Hematopoietic multipotent progenitor cell treated with erythropoietin and hydrocortisone succinate and interleukin-3 and kit ligand, for 4 days (in vitro differentiated cells): ENCODE measurements around the gene ITIH2.
A peak's percentile ranks its signal among the peaks of the same experiment; 100 is the strongest.
"Not testable (repeated sequence)": the region's sequence is repeated elsewhere in the genome, so short reads cannot be mapped to it uniquely, and the experiment has no call there.

Experiments used
- DNase-seq: peaks from one replicate; pipeline ENCODE4 v3.0.0-alpha.2; 2015

Gene ITIH2

GRCh38 chr10:7703140-7703539 lies at the start of gene ITIH2:
ITIH2 (plus strand) TSS chr10:7703316; CDS start chr10:7703435, 119 bp downstream.
- no peak for DNase-seq

GRCh38 chr10:7657079-7657478 lies 46.0 kb upstream of the ITIH2 start:
- not testable (repeated sequence) for DNase-seq

DNA sequence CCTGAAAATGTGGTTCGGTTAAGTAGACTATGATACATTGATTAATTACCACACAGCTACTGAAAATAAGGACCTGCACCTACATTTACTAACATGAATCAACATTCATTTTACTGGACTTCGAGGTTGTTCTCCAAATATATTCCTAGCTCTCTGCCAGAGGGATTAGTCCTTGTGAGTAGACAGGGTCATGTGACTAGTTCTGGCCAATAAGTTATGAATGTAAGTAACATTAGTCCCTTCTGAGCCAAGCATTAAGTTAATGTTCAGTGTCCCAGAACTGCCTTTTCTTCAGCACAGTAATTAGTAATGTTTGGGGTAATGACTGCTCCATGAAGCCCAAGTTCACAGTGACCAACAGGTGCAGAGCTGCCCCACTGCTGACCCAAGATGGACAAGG lies 45.6 kb upstream of the ITIH2 start:
- no peak for DNase-seq

- no peak for DNase-seq
Measured at GRCh38 chr10:7659560-7659959, 43.6 kb upstream of the ITIH2 start.

GRCh38 chr10:7662522-7662921 lies 40.6 kb upstream of the ITIH2 start:
- DNase-seq: no peak

DNA sequence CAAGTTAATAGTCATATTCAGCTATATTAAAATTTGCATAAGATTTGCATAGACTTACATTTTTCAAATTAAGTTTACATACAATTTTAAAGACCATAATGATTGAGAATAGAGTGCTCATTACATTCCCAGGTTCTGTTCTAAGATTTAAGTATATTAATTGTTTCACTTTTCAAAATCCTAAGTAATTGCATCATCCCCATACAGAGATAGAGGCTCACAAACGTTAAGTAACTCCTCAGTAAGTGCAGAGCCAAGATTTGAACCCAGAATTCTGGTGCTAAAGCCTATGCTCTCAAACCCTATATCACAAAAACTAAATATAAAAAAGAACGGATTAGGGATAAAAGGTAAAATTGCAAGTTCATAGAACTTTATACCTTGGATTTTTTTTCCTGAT lies 38.4 kb upstream of the ITIH2 start:
- no peak for DNase-seq

GRCh38 chr10:7665767-7666166 lies 37.3 kb upstream of the ITIH2 start:
- DNase-seq: no peak

DNA sequence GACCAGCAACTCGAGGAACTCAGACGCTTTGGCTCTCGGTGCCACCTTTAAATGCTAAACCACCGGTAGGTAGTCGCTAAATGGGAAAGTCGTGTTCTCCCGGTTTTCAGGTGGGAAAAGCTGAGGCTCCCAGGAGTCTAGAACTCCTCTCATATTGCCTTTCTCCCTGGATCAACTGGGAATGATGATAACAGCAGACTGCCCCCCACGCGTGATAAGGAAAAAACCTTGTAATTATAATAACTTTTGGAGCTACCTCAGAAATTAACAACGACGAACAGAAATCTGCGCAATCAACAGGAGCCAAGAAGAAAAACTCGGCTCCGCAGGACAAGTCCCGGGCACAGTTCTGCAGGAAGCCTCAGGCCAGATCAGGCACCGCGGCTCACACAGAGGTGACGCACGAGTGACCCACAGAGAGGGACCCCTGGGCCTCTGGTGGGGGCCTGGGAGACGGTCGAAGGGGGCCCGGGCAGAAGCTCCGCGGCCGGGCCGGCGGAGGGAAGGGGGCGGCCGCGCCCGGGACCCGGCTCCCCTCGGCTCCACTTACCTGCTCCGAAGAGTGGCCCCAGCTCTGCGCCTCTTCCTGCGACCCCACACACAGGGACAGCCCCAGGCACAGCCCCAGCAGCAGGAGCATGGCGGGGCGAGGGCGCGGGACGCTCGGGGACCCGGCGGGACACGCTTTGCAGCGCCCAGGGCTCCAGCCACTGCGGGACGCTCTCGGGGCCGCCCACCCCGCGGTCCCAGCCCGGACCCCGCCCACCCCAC lies 36.7 kb upstream of the ITIH2 start, which contains the start of gene ITIH5:
TSS of gene ITIH5 (minus strand) at position 714 of the 771 bp plus-strand sequence. CDS start at position 640, 74 bp downstream.
- DNase-seq: no peak

DNA sequence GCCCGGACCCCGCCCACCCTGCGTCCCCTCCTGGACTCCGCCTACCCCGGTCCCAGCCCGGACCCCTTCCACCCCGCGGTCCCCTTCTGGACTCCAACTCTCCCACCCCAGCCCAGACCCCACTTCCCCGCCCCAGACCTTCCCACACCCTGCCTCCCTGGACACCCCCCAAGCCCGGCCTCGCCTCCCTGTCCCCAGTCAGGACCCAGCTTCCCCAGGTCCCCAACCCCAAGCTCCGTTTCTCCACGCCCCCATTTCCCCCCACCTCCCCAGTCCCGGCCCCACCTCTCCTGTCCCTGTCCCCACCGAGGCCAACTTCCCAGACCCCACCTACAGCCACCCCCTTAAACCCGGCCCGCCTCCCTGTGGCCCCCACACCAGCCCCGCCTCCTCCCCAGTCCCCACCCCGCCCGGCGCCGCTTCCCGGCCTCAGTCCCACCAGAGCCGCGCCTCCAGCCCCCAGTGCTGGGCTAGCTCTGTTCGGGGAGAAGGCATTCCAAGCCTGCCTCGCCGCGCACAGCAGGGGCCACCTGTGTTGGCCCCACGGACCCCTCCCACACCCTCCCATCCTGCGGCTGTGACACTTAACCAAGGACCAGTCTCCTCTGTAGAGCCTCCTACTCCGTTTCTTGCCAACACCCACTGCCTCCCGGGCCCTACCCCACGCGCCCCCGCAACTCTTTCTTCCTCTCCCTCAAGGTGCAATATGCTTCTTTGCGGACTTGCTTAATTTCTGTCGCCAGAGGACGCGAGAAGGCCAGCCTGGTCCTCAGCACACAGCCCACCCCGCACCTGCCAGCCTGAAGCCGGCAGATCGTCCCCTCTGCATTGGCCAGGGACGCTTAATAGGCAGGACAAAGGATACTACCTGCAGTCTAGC lies 35.6 kb upstream of the ITIH2 start:
- no peak for DNase-seq

GRCh38 chr10:7670157-7670556 lies 33.0 kb upstream of the ITIH2 start:
- DNase-seq: no peak

DNA sequence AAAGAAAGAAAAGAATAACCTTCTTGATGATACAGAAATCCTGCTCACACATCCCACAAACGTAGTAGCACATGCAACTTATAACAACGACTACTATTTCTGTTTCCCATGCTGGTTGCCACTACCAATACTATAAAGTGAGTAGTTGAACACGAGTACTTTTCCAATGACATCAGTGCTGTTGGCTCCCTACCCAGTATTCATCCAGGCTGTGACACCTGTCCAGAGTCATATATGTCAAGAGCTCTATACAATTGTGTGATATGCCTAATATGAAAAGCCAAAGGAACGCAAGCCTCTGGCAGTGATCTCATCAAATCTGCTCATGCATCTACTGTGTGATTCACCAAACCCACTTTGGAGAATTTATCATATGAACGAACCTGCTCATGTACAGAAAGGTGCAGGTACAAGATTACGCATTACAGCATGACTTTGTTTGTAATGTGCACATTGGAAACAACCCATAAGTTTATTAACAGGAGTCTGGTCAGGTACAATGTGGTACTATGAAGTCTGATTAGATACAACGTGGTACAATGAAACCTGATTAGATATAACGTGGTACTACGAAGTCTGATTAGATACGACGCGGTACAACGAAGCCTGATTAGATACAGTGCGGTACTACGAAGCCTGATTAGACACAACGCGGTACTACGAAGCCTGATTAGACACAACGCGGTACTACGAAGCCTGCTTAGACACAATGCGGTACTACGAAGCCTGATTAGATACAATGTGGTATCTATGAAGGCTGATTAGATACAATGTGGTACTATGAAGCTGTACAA lies 30.6 kb upstream of the ITIH2 start:
- DNase-seq: no peak

- DNase-seq: no peak
Measured at GRCh38 chr10:7679256-7679655, 23.9 kb upstream of the ITIH2 start.

- DNase-seq: not testable (repeated sequence)
Measured at GRCh38 chr10:7680078-7680477, 23.0 kb upstream of the ITIH2 start.

DNA sequence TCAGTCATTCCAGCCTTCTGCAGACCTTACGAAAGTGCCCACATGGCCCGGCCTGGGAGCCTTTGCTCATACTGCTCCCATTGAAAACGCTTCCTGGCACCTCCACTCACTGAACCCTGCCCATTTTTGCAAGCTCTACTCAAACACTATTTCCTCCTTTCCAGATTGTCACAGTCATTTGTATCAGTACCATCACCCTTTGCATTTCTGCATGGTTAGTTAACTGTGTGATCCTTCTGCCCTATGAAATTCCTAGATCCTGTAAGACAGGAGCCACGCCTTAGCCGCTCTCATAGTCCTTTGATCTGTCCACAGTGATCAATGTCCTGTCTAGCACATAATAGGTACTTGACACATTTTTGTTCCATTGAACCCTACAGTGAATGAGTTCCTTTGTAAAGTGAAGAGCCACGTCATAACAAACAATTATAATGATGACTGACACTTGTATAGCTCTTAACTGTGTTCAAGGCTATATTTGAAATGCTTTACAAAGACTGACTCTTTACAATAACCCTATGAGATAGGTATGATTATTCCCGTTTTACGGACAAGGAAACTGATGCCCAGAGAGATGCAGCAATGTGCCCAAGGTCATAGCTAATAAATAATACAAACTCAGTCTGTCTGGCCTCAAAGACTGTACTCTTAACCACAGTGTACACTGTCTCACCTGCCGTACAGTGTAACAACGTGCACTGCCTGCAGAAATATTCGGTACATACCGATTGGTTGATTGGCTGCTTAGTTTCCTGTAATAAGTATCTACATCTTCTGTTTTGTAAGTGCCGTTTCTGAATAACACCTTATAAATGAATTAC lies 16.6 kb upstream of the ITIH2 start:
- no peak for DNase-seq

- peak; percentile 95 for DNase-seq
Measured at GRCh38 chr10:7687228-7687907, 15.7 kb upstream of the ITIH2 start.

DNA sequence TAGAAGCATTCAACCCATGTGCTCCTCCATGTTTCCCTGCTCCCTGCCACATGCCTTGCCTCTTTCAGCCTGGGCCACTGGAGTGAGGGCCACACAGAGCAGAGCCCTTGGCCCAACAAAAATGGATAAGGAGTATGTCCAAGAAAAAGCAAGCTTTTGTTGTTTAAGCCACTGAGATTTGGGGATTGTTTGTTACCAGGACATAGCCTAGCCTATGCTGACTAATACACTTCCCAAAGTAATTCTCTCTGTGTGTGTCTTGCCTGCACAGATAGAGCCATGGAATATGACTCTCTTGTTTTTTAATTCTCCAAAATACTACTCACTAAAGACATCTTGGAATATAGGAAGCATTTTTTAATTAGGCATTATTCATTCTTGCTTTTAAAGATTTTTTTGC lies 13.5 kb upstream of the ITIH2 start:
- DNase-seq: no peak

DNA sequence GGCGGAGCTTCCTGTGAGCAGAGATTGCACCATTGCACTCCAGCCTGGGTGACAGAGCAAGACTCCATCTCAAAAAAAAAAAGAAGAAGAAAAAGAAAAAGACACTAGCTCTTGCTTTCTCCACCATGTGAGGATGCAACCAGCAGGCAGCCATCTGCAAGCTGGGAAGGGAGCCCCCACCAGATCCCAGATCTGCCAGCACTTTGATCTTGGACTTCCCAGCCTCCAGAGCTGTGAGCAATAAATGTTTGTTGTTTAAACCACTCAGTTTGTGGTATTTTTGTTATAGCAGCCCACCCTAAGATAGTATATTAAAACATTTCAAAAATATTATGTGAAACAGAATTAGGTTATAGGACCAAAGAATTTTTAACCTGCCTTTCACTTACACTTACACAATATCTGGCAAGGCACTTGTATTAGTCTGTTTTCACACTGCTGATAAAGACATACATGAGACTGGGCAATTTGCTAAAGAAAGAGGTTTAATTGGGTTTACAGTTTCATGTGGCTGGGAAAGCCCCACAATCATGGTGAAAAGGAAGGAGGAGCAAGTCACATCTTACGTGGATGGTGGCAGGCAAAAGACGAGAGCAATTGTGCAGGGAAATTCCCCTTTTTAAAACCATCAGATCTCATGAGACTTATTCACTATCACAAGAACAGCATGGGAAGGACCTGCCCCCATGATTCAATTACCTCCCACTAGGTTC lies 12.1 kb upstream of the ITIH2 start:
- not testable (repeated sequence) for DNase-seq

DNA sequence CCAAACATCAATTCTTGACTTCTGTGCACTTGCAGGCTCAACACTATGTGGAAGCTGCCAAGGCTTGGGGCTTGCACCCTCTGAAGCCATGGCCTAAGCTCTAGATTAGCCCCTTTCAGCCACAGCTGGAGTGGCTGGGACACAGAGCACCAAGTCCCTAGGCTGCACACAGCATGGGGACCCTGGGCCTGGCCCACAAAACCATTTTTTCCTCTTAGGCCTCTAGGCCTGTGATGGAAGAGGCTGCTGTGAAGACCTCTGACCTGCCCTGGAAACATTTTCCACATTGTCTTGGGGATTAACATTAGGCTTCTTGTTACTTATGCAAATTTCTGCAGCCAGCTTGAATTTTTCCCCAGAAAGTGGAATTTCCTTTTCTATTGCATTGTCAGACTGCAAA lies 10.7 kb upstream of the ITIH2 start:
- DNase-seq: not testable (repeated sequence)

DNA sequence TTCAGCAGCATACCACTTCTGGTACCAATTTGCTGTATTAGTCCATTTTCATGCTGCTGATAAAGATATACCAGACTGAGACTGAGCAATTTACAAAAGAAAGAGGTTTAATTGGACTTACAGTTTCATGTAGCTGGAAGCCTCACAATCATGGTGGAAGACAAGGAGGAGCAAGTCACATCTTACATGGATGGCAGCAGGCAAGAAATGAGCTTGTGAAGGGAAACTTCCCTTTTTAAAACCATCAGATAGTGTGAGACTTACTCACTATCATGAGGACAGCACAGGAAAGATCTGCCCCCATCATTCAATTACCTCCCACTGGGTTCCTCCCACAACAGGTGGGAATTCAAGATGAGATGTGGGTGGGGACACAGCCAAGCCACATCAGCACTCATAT lies 9.9 kb upstream of the ITIH2 start:
- DNase-seq: not testable (repeated sequence)

- no peak for DNase-seq
Measured at GRCh38 chr10:7696545-7696944, 6.6 kb upstream of the ITIH2 start.

DNA sequence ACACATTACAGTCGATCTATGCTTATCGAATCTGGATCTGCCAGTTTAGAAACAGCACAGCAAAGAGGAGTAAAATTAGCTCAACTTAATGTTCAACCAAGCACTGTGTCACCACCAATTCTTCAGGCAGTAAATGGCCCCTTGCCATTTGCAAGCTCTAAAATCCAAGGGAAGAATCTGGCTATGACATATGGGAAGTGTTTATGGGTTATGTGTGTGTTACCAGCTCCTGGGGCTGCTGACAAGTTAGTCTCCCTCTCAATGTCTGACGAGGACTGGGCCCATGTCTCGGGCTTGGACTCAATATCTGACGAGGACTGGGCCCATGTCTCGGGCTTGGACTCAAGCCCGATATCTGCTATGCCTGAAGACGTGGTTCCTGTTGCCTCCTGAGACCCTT lies 5.7 kb upstream of the ITIH2 start:
- no peak for DNase-seq
